HEK293T (cell line): Measurements from ENCODE around the gene PRXL2A.

ENCODE experiments used
- BHLHE40 ChIP-seq: fragments of 450-650 bp; IDR thresholded peaks from 2 replicates; pipeline ENCODE4 v1.6.1; 2016; ENCODE audit warnings: mild to moderate bottlenecking, moderate library complexity, borderline replicate concordance
- FOXA1 ChIP-seq: fragments of 450-650 bp; IDR thresholded peaks from 2 replicates; pipeline ENCODE4 v1.6.1; 2016; ENCODE audit warnings: mild to moderate bottlenecking
- SP1 ChIP-seq: fragments of 450-650 bp; IDR thresholded peaks from 2 replicates; pipeline ENCODE4 v1.6.1; 2017
- SUZ12 ChIP-seq: fragments of 450-650 bp; IDR thresholded peaks from 2 replicates; pipeline ENCODE4 v1.6.1; 2016; ENCODE audit warnings: mild to moderate bottlenecking
- TARDBP ChIP-seq: fragments of 450-650 bp; IDR thresholded peaks from 2 replicates; pipeline ENCODE4 v1.6.1; 2016
- TF ChIP-seq, protein P1 (sequence below): fragments of 450-650 bp; IDR thresholded peaks from 2 replicates; pipeline ENCODE4 v1.6.1; 2016

DNA sequence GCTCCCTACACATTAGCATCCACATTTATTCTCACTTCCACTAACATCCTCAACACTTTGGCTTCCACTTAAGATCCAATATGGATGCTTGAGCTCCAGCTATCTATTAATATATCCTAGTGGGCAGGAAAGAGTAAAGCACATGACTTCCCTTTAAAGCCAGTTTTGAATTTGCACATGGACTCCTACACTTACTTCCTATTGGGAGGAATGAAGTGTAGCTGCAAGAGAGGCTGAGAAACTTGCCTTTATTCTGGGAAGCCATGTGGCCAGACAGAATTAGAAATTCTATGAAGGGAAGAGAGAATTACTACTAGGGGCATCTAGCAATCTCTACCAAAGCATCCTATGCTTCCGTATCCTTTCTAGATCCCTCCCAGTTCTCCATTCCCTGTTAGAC, 42.8 kb downstream of the PRXL2A start:
- TF ChIP-seq TARDBP (no peak), FOXA1 (no peak), BHLHE40 (no peak), SP1 (no peak), SUZ12 (no peak)
- TF ChIP-seq, protein P1, sequence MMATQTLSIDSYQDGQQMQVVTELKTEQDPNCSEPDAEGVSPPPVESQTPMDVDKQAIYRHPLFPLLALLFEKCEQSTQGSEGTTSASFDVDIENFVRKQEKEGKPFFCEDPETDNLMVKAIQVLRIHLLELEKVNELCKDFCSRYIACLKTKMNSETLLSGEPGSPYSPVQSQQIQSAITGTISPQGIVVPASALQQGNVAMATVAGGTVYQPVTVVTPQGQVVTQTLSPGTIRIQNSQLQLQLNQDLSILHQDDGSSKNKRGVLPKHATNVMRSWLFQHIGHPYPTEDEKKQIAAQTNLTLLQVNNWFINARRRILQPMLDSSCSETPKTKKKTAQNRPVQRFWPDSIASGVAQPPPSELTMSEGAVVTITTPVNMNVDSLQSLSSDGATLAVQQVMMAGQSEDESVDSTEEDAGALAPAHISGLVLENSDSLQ: no peak
